Activated CD4-positive, alpha-beta T cell treated with anti-CD3 and anti-CD28 coated beads, Interleukin-2, amount 50 U/mL, for 24 hours (primary cell): ENCODE measurements around the gene GUCY1A1.

Source experiments
- DNase-seq, 2 donors: peaks; one replicate each; pipeline ENCODE4 v3.0.0-alpha.2; 2020; ENCODE audit warnings: low read depth in 1 of 2, low spot score in 1 of 2

Gene GUCY1A1

GRCh38 chr4:155659176-155659575 lies 7.5 kb upstream of the GUCY1A1 start:
- no peak for DNase-seq

- no peak for DNase-seq
Measured at GRCh38 chr4:155660436-155660835, 6.2 kb upstream of the GUCY1A1 start.

- no peak for DNase-seq
Measured at GRCh38 chr4:155665054-155665453, 1.6 kb upstream of the GUCY1A1 start.

GRCh38 chr4:155667222-155667567 lies 547 bp downstream of the GUCY1A1 start:
- DNase-seq, result no peak

GRCh38 chr4:155667568-155668511 lies 1.2 kb downstream of the GUCY1A1 start:
- no peak for DNase-seq

- DNase-seq, result no peak
Measured at GRCh38 chr4:155668707-155669220, 2.1 kb downstream of the GUCY1A1 start.

GRCh38 chr4:155672342-155672741 lies 5.7 kb downstream of the GUCY1A1 start:
- no peak for DNase-seq

- no peak for DNase-seq
Measured at GRCh38 chr4:155673453-155673979, 6.9 kb downstream of the GUCY1A1 start.

- no peak for DNase-seq
Measured at GRCh38 chr4:155674669-155675071, 8.0 kb downstream of the GUCY1A1 start.

- DNase-seq, result no peak
Measured at GRCh38 chr4:155675709-155676429, 9.2 kb downstream of the GUCY1A1 start.

- DNase-seq, result no peak
Measured at GRCh38 chr4:155676430-155676825, 9.8 kb downstream of the GUCY1A1 start.

GRCh38 chr4:155678011-155678410 lies 11.4 kb downstream of the GUCY1A1 start:
- no peak for DNase-seq

GRCh38 chr4:155679343-155679742 lies 12.7 kb downstream of the GUCY1A1 start:
- no peak for DNase-seq

- DNase-seq, result no peak
Measured at GRCh38 chr4:155681886-155682285, 15.2 kb downstream of the GUCY1A1 start.

- DNase-seq, result no peak
Measured at GRCh38 chr4:155684423-155684822, 17.8 kb downstream of the GUCY1A1 start.

GRCh38 chr4:155684892-155685541 lies 18.4 kb downstream of the GUCY1A1 start:
- no peak for DNase-seq

- no peak for DNase-seq
Measured at GRCh38 chr4:155687380-155687982, 20.8 kb downstream of the GUCY1A1 start.

GRCh38 chr4:155688211-155688610 lies 21.6 kb downstream of the GUCY1A1 start:
- no peak for DNase-seq

- DNase-seq, result no peak
Measured at GRCh38 chr4:155688860-155689259, 22.2 kb downstream of the GUCY1A1 start.

GRCh38 chr4:155690044-155690837 lies 23.6 kb downstream of the GUCY1A1 start:
- DNase-seq, result no peak
